HG03565 (cell line): ENCODE measurements around the gene PNPLA3.

Experiments used
- ATAC-seq: cut with Tn5 transposase; IDR thresholded peaks from one replicate; pipeline ENCODE4 v1.9.1; 2021; ENCODE audit warnings: mild to moderate bottlenecking, moderate library complexity; ENCODE audit not compliant: unreplicated experiment

The PNPLA3 gene

DNA sequence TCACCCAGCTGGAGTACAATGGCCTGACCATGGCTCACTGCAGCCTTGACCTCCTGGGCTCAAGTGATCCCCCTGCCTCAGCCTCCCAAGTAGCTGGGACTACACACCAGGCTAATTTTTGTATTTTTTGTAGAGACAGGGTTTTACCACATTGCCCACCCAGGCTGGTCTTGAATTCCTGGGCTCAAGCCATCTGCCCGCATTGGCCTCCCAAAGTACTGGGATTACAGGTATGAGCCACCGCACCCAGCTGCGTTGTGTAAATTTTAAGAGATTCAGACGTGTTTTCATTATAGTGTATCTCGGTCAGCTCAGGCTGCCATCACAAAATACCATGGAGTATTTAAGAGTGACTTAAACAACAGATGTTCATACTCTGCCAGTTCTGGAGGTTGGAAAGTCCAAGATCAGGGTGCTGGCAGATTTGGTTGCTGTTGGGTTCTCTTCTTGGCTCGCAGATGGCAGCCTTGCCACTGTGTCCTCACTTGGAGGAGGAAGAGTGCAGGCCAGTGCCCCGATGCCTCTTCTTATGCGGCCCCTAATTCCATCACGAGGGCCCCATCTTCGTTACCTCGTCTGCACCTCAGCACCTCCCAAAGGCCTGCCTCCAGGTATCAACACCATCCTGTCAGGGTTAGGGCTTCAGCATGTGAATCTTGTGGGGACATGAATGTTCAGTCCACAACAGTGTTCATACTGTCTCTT is 67.9 kb downstream of the PNPLA3 start:
- ATAC-seq = no peak

DNA sequence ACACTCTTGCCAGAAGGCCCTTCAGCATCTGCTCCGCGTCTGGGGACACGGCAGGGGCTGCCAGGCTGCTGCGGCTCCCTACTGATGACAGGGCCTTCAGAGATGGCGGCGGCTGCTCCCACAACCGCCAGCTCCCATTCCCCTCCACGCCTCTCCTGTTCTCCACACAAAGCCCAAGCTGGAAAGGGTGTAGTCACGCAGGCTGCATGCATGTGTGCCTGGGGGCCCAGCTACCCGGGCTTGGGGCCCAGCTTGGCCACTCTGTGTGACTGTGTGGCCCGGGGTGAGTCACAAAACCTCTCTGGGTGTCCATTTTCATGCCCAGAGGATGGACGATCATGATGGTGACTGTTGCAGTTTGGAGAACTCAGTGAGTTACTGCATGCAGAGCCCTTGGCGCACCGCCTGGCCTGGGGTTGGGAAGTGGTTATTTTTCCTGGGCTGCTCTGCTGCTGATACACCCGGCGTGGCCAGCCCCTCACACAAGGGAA is 68.8 kb downstream of the PNPLA3 start:
- no peak for ATAC-seq

DNA sequence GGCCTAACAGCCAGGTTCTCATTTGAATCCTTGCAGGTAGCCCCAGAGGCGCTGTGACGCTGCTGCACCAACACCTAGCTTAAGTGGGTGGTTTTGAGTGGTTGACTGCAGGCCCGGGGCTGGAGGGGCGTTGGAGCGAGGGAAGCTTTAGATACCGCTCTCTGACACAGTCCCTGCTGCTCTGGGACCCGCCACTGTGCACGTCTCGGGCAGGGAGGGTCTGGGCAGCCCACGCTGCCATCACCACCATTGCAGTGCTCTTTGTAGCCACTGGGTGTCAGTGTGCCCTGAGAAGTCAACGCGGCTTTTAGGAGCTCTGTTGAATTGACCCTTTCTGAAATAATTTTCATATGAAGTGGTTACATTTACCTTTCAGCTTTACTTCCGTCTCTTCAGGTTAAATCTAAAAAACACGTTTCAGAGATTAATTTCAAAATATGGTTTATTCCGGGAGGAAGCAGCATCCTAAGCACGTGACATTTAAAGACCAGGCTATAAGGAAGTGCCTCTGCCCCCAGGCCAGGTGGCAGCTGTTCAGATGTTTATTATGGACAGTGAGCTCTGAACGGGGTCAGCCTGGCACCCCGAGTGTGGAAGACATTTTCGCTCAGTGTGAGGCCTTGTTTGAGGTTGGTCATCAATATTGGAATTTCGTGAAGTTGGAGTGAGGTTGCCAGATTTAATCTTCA is 69.6 kb downstream of the PNPLA3 start:
- no peak for ATAC-seq

DNA sequence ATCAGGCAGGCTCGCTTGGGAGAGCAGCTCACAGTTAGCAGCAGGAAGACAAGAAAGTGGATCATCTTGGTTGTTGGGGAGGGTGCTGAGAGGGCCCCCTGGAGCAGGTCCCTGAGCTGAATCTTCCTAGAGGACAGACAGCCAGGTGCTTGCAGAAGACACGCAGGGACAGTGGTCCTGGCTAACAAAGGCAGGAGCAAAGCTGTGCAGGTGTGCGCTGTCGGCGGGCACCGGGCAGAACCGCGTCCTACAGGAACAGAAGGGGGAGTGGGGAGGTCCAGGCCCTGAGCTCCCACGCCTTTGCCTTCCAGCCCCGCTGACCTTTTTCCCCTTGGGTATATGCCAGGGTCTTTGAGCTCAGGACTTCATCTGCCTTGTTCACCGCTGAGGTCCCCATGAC is 70.4 kb downstream of the PNPLA3 start:
- no peak for ATAC-seq

DNA sequence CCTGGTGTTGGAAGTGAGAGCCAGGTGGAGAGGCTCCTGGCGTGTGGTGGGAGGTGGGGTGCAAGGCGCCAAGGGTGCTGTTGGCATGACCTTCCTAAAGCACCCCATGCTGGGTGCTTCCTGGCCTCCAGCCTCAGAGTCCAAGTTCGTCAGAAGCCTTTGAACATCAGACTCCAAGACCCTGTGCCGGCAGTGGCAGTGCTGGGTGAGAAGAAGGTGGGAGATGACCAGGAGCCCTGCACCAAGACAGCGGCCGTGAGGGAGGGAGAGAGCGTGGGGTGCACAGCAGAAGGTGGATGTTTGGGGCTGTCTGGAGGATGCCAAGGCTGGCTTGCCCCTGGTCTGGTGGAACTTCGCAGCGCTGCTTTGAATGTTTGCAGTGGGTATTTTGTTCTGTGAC is 70.8 kb downstream of the PNPLA3 start:
- no peak for ATAC-seq

DNA sequence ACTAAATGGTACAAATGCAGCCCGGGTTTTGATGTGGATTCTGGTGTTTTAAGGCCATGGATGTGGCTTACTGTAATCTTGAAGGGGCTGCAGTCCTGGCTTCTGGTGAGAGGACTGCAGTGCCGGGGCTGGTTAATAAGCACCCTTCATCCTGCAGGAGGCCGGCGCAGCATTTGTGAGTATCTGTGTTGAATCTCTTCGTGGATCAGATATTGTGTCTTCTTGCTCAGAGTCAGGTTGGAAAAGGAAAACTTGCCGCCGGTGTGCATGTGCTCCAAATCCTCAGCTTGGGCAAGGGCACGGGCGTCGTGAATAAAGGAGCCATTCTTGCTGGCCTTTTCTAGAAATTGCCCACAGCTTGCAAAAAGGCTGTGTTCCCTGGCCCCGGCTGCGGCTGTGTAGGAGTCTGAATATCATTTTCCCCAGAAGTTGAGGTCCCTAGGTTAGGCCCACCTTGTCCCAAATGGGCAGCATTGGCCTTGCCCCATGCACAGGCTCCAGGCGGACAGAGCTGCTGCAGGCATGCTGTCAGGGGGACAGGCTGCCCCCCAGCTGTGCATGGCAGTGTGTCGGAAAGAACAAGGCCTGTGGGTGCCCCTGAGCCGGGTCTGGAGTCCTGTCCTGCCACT is 71.6 kb downstream of the PNPLA3 start:
- no peak for ATAC-seq

DNA sequence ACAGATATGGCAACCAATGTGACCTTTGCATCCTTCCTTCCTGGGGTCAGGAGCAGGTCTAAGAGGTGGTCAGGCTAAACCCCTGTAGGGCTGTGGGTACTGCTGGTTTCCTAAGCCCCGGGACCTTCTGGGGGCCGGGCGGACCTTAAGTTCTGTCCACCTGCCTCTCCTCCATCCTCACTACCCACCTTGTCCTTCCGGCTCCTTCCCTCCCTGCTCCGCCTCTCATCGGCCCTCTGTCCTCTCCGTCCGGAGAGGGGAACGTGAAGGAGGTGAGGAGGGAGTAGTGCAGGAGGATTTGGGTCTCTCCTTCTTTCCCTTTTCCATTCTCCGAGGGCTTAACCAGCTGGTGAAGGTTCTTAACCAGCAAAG is 72.2 kb downstream of the PNPLA3 start:
- no peak for ATAC-seq

DNA sequence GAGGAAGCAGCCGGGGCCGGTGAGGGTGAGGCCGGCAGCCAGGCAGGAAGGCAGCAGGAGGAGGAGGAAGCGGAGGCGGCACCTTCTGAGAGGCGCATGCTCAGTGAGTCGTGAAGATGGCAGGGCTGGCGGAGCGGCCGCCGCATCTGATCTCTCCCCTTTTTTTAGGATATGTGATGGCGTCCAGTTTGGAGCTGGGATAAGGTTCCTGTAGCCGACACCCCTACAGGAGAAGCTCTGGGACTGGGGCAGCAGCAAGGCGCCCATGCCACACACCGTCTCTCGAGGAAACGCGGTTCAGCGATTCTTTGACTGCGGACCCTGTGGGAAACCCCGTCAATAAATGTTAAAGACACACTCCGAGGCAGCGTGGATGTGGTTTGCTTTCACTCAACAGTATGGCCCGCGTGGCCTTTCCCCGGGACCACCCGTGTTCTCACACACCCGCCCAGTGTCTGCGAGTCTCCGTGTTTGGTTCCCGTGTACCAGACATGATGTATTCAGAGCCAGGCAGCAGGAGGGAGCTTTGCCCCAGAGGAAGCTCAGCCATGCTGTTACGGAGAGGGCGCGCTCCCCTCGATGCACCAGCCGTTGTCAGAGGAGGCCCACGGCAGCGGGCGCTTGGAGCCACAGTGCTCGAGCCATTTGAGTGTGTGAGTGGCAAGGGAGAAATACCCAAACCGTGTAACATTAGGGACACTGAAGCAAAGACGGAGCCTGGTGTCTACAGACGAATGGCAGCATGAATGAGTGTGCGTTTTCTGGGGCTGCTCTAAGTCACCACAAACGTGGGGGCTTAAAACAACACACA is 72.8 kb downstream of the PNPLA3 start:
- no peak for ATAC-seq

DNA sequence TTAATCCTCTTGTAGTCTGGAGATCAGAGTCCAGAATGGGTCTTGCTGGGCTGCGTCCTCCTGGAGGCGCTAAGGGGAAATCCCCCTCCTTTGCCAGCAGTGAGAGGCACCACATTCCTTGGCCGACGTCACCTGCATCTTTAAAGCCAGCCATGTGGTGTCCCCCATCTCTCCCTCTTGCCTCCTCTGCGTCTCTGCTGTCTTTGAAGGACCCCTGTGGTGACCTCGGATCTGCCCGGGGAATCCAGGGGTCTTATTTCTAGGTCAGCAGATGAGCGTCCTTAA is 73.3 kb downstream of the PNPLA3 start:
- ATAC-seq = no peak
